OCI-LY7 (cell line): ENCODE results near the gene C1GALT1. TPM values are rescaled to one million over a fixed set of nuclear protein-coding genes. Genes with fewer than 3 reads are reported as not detected.

Experiments
- BruUV-seq: library from RNA; stranded (reverse); fragments of 400-500 nt; replicated peaks from 2 replicates; lab custom pipeline; 2021; lab: Mats Ljungman, UMichigan
- CTCF ChIA-PET: fragments of 300-600 bp; sonication (Branson Sonifier 250); formaldehyde crosslinking; loops from one replicate; lab custom pipeline; 2022; ENCODE audit warnings: antibody characterized with exemption; ENCODE audit not compliant: unreplicated experiment; lab: Charles Lee
- POLR2A ChIA-PET: fragments of 300-600 bp; sonication (Branson Sonifier 250); formaldehyde crosslinking; loops from one replicate; lab custom pipeline; 2022; ENCODE audit warnings: antibody characterized with exemption; lab: Charles Lee
- DNase-seq: peaks from one replicate; pipeline ENCODE4 v3.0.0-alpha.2; 2015; ENCODE audit warnings: low spot score
- H2AFZ ChIP-seq: fragments of 200-600 bp; sonication (generic), shearing (Covaris generic); 2 replicates; pipeline ENCODE4 v1.6.1; 2014; ENCODE audit warnings: mild to moderate bottlenecking, antibody characterized with exemption, low read length, moderate library complexity
- H3K27ac ChIP-seq: fragments of 200-600 bp; sonication (generic); 2 replicates; pipeline ENCODE4 v1.5.1; 2014; ENCODE audit warnings: mixed run types, low read depth, mild to moderate bottlenecking, moderate library complexity, low read length, inconsistent platforms; ENCODE audit not compliant: poor library complexity, severe bottlenecking
- H3K36me3 ChIP-seq: fragments of 200-600 bp; sonication (generic); 2 replicates; pipeline ENCODE4 v1.6.1; 2014; ENCODE audit warnings: mild to moderate bottlenecking, antibody characterized with exemption, low read length, moderate library complexity, mixed read lengths; ENCODE audit not compliant: insufficient read depth
- H3K4me1 ChIP-seq: fragments of 200-600 bp; sonication (generic); 2 replicates; pipeline ENCODE4 v1.5.1; 2014; ENCODE audit warnings: mild to moderate bottlenecking, low read length; ENCODE audit not compliant: insufficient read depth, poor library complexity, severe bottlenecking
- H3K4me2 ChIP-seq: fragments of 200-600 bp; sonication (generic); 2 replicates; pipeline ENCODE4 v1.6.1; 2014; ENCODE audit warnings: mild to moderate bottlenecking, low read length
- H3K4me3 ChIP-seq: fragments of 200-600 bp; sonication (generic); 2 replicates; pipeline ENCODE4 v1.5.1; 2014; ENCODE audit warnings: mild to moderate bottlenecking, low read depth, low read length; ENCODE audit not compliant: poor library complexity, severe bottlenecking
- H3K79me2 ChIP-seq: fragments of 200-600 bp; sonication (generic); 2 replicates; pipeline ENCODE4 v1.6.1; 2016; ENCODE audit warnings: low read depth, mild to moderate bottlenecking, low read length, moderate library complexity, mixed read lengths; ENCODE audit not compliant: insufficient read depth
- H3K9me2 ChIP-seq: fragments of 200-600 bp; sonication (generic); 2 replicates; pipeline ENCODE4 v1.6.1; 2016; ENCODE audit warnings: mild to moderate bottlenecking, low read length, mixed read lengths; ENCODE audit not compliant: insufficient read depth
- H3K9me3 ChIP-seq: fragments of 200-600 bp; sonication (generic); 2 replicates; pipeline ENCODE4 v1.6.1; 2014; ENCODE audit warnings: mild to moderate bottlenecking, mixed run types, low read length, mixed read lengths
- H4K20me1 ChIP-seq: fragments of 200-600 bp; sonication (generic); 2 replicates; pipeline ENCODE4 v1.6.1; 2014; ENCODE audit warnings: mild to moderate bottlenecking, antibody characterized with exemption, low read length, moderate library complexity, mixed read lengths; ENCODE audit not compliant: insufficient read depth
- EZH2phosphoT487 ChIP-seq: fragments of 200-600 bp; sonication (generic); IDR thresholded peaks from 2 replicates; pipeline ENCODE4 v1.6.1; 2018; ENCODE audit warnings: low read depth, borderline replicate concordance, mild to moderate bottlenecking, mixed run types, antibody characterized with exemption, low read length, moderate library complexity, mixed read lengths
- intact Hi-C: fragments of 100-400 bp; cut with micrococcal nuclease; formaldehyde crosslinking; loops from one replicate; pipeline ENCODE4 v1.10.0; 2022; ENCODE audit not compliant: unreplicated experiment
- total RNA-seq, 2 experiments: library from RNA; depleted of rRNA in 1 of 2; stranded (reverse); fragments of >200 nt in 1 of 2; shearing (Covaris generic) in 1 of 2; gene quantifications; 2 replicates each; pipeline ENCODE4 v1.2.3, GENCODE V29; 2014 to 2022
- TF ChIP-seq, protein P1 (sequence below): fragments of 200-600 bp; sonication (generic); conservative IDR thresholded peaks from 2 replicates; pipeline ENCODE4 v1.5.1; 2014; ENCODE audit warnings: mild to moderate bottlenecking, antibody characterized with exemption, low read length, moderate library complexity, mixed read lengths

The C1GALT1 gene
- total RNA-seq, 2 experiments from 2014 or later: 18.9 to 31.6 TPM

DNA sequence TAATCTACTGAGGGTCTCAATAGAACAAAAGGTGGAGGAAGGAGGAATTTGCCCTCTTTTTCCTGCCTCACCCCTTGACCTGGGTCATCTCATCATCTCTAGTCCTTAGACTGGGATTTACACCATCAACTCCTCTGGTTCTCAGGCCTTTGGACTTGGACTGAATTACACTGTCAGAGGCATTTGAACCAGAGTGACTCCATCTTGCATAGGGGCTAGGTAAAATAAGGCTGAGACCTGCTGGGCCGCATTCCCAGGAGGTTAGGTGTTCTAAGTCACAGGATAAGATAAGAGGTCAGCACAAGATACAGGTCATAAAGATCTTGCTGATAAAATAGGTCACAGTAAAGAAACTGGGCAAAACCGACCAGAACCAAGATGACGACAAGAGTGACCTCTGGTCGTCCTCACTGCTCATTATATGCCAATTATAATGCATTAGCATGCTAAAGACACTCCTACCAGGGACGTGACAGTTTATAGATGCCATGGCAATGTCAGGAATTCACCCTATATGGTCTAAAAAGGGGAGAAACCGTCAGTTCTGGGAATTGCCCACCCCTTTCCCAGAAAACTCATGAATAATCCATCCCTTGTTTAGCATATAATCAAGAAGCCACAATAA is 84.0 kb downstream of the C1GALT1 start:
- no peaks in the 10 kb centered on the region for H3K36me3 ChIP-seq
- H2AFZ ChIP-seq: no peak overlapping the region
- no peak overlapping the region for H3K27ac ChIP-seq
- H4K20me1 ChIP-seq: no peaks in the 10 kb centered on the region
- no TSS peak for BruUV-seq
- H3K9me2 ChIP-seq: no peaks in the 10 kb centered on the region
- POLR2A ChIA-PET: interaction anchor here (0.6 kb wide), 1 partner anchor 386 kb away, joined by 3 read pairs; no protein-coding TSS in a partner anchor
- H3K79me2 ChIP-seq: no peaks in the 10 kb centered on the region
- no peaks in the 10 kb centered on the region for H3K4me1 ChIP-seq
- no peak for TF ChIP-seq EZH2phosphoT487
- TF ChIP-seq, protein P1, sequence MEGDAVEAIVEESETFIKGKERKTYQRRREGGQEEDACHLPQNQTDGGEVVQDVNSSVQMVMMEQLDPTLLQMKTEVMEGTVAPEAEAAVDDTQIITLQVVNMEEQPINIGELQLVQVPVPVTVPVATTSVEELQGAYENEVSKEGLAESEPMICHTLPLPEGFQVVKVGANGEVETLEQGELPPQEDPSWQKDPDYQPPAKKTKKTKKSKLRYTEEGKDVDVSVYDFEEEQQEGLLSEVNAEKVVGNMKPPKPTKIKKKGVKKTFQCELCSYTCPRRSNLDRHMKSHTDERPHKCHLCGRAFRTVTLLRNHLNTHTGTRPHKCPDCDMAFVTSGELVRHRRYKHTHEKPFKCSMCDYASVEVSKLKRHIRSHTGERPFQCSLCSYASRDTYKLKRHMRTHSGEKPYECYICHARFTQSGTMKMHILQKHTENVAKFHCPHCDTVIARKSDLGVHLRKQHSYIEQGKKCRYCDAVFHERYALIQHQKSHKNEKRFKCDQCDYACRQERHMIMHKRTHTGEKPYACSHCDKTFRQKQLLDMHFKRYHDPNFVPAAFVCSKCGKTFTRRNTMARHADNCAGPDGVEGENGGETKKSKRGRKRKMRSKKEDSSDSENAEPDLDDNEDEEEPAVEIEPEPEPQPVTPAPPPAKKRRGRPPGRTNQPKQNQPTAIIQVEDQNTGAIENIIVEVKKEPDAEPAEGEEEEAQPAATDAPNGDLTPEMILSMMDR: no peak
- intact Hi-C loops: no loop called here
- H3K9me3 ChIP-seq: peaks cover 3% of the 10 kb centered on the region
- H3K4me3 ChIP-seq: no peak overlapping the region
- no peak for DNase-seq
- no peak overlapping the region for H3K4me2 ChIP-seq
- CTCF ChIA-PET: no interaction called here

DNA sequence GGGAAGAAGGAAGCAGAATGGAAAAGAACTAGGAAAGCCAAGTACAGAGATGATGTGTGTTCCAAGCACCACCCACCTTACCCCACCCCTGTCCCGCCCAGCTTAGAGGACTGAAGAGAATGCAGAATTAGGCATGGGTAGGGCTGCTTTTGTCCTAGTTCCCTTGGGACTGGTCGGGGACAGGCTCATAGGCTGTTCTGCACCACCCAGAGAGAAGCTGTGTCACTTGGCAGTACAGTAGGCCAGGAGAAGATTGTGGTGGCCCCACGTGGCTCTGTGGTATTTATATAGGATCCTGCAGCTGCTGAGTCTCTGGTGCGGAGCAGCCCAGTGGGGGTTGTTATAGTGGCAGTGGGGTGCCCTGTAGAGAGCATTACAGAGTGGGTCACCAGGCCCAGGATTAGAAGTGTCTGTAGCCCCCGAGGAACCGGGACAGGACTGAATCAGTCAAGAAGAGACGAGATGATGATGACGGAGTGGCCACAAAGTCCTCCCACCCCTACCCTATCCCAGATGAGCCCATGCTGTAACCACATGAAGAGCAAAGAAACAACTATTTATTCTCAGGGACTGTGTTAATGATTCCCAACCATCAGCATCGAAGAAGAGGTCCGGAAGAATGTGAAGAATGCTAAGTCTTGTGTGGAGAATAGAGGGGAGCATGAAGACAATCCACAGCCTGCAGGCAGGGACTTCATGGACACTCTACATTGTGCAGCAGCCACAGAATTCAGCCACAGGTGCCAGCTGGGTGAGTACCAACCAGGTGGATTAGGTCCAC is 88.9 kb downstream of the C1GALT1 start:
- no peaks in the 10 kb centered on the region for H3K79me2 ChIP-seq
- H3K4me2 ChIP-seq: peak overlapping the region; percentile 50; the same call in 1 of the 2 replicates
- ChIA-PET CTCF (interaction anchor here (1.2 kb wide), 1 partner anchor 51 kb away, joined by 4 read pairs; no protein-coding TSS in a partner anchor), POLR2A (interaction anchor here (0.6 to 1.1 kb wide), 3 partner anchors 12 to 503 kb away, joined by 3 to 4 read pairs (median 3); no protein-coding TSS in a partner anchor)
- intact Hi-C loops: no loop called here
- H3K27ac ChIP-seq: no peak overlapping the region
- H2AFZ ChIP-seq: no peak overlapping the region
- BruUV-seq: no TSS peak
- H3K4me1 ChIP-seq: peaks cover 5% of the 10 kb centered on the region
- peak; percentile 27 for DNase-seq
- H3K36me3 ChIP-seq: no peaks in the 10 kb centered on the region
- no peaks in the 10 kb centered on the region for H4K20me1 ChIP-seq
- no peaks in the 10 kb centered on the region for H3K9me3 ChIP-seq
- H3K9me2 ChIP-seq: no peaks in the 10 kb centered on the region
- TF ChIP-seq, protein P1: no peak
- no peak for TF ChIP-seq EZH2phosphoT487
- H3K4me3 ChIP-seq: no peak overlapping the region
